ENCODE results near the gene RC3H2. TPM values are rescaled to one million over a fixed set of nuclear protein-coding genes. Genes with fewer than 3 reads are reported as not detected.

RC3H2 gene
- total RNA-seq, 2 donors from 2014 or later: 56.4 to 60.1 TPM

GRCh38 chr9:122946461-122947005 lies 41.4 kb upstream of the RC3H2 start:
- DNase-seq: no peak
- Histone ChIP-seq H3K27me3 (ENCODE audit: control insufficient read depth, insufficient read depth, low read length, poor library complexity, severe bottlenecking) (no peaks in the 10 kb centered on the region), H3K9ac (ENCODE audit: extremely low read depth, low read length, poor library complexity, severe bottlenecking) (no peak overlapping the region), H3K4me1 (ENCODE audit: control insufficient read depth, insufficient read depth, low read length) (no peaks in the 10 kb centered on the region), H3K9me3 (ENCODE audit: control insufficient read depth, low read length) (no peaks in the 10 kb centered on the region), H3K27ac (ENCODE audit: low read depth, low read length) (no peak overlapping the region), H3K36me3 (ENCODE audit: control insufficient read depth, insufficient read depth, low read length) (peaks cover 3% of the 10 kb centered on the region), H3K4me3 (ENCODE audit: low read length) (no peak overlapping the region)
- H3K27ac Mint-ChIP-seq: no peak overlapping the region
- H3K9me3 Mint-ChIP-seq: no peaks in the 10 kb centered on the region
- H3K4me1 Mint-ChIP-seq: peaks cover 36% of the 10 kb centered on the region
- no peaks in the 10 kb centered on the region for H3K27me3 Mint-ChIP-seq (ENCODE audit: insufficient read depth)
- H3K4me3 Mint-ChIP-seq: no peak overlapping the region
- WGBS, 2 experiments (ENCODE audit: insufficient coverage in 1 of 2, insufficient read length in 1 of 2): 100% methylated on average over 1 of the region's 1 CpG; no CpG with 5 or more reads in 1 of the 2 experiments
- no peak for TF ChIP-seq CTCF (conservative IDR thresholded peaks at IDR 0.05)
- H3K36me3 Mint-ChIP-seq (ENCODE audit: low read depth): peaks cover 10% of the 10 kb centered on the region

- no peak overlapping the region for H3K4me3 ChIP-seq (ENCODE audit: low read length)
- H3K9ac ChIP-seq (ENCODE audit: extremely low read depth, low read length, poor library complexity, severe bottlenecking): no peak overlapping the region
- Mint-ChIP-seq H3K4me3 (no peak overlapping the region), H3K27me3 (ENCODE audit: insufficient read depth) (no peaks in the 10 kb centered on the region), H3K4me1 (peaks cover 32% of the 10 kb centered on the region), H3K27ac (peak overlapping the region; percentile 56), H3K36me3 (ENCODE audit: low read depth) (peaks cover 10% of the 10 kb centered on the region), H3K9me3 (no peaks in the 10 kb centered on the region)
- peaks cover 3% of the 10 kb centered on the region for H3K36me3 ChIP-seq (ENCODE audit: control insufficient read depth, insufficient read depth, low read length)
- no peak overlapping the region for H3K27ac ChIP-seq (ENCODE audit: low read depth, low read length)
- H3K9me3 ChIP-seq (ENCODE audit: control insufficient read depth, low read length): no peaks in the 10 kb centered on the region
- DNase-seq: no peak
- WGBS, 2 experiments (ENCODE audit: insufficient coverage in 1 of 2, insufficient read length in 1 of 2): 87 to 100% methylated on average over 2 to 3 of the region's 4 CpGs
- H3K27me3 ChIP-seq (ENCODE audit: control insufficient read depth, insufficient read depth, low read length, poor library complexity, severe bottlenecking): no peaks in the 10 kb centered on the region
- no peaks in the 10 kb centered on the region for H3K4me1 ChIP-seq (ENCODE audit: control insufficient read depth, insufficient read depth, low read length)
- no peak for TF ChIP-seq CTCF (conservative IDR thresholded peaks at IDR 0.05)
Measured at GRCh38 chr9:122944960-122945888, 40.1 kb upstream of the RC3H2 start.

- DNase-seq: no peak
Measured at GRCh38 chr9:122941582-122942234, 36.5 kb upstream of the RC3H2 start.

More at GRCh38 chr9:122941582-122942234, 36.5 kb upstream of the RC3H2 start:
- H3K9me3 Mint-ChIP-seq: no peaks in the 10 kb centered on the region
- H3K27me3 Mint-ChIP-seq (ENCODE audit: insufficient read depth): no peaks in the 10 kb centered on the region
- Histone ChIP-seq H3K9ac (ENCODE audit: extremely low read depth, low read length, poor library complexity, severe bottlenecking) (peak overlapping the region; percentile 51), H3K4me3 (ENCODE audit: low read length) (peak overlapping the region; percentile 82), H3K36me3 (ENCODE audit: control insufficient read depth, insufficient read depth, low read length) (peaks cover 26% of the 10 kb centered on the region), H3K4me1 (ENCODE audit: control insufficient read depth, insufficient read depth, low read length) (no peaks in the 10 kb centered on the region), H3K9me3 (ENCODE audit: control insufficient read depth, low read length) (no peaks in the 10 kb centered on the region), H3K27ac (ENCODE audit: low read depth, low read length) (peak overlapping the region; percentile 86), H3K27me3 (ENCODE audit: control insufficient read depth, insufficient read depth, low read length, poor library complexity, severe bottlenecking) (no peaks in the 10 kb centered on the region)
- H3K4me3 Mint-ChIP-seq: peak overlapping the region; percentile 84
- 11 to 13% methylated on average over 14 to 17 of the region's 17 CpGs for whole genome bisulfite sequencing, 2 experiments (ENCODE audit: insufficient coverage in 1 of 2, insufficient read length in 1 of 2)
- H3K4me1 Mint-ChIP-seq: peaks cover 24% of the 10 kb centered on the region
- TF ChIP-seq CTCF (conservative IDR thresholded peaks at IDR 0.05): no peak
- H3K36me3 Mint-ChIP-seq (ENCODE audit: low read depth): peaks cover 24% of the 10 kb centered on the region
- H3K27ac Mint-ChIP-seq: peak overlapping the region; percentile 96

Measured in endodermal cell (in vitro differentiated cells).